Liver (tissue), 9 donors: ENCODE measurements around the gene ISG15. TPM values are rescaled to one million over a fixed set of nuclear protein-coding genes. Genes with fewer than 3 reads are reported as not detected.

Experiments used
- DNase-seq: peaks from one replicate; pipeline ENCODE4 v3.0.0-alpha.2; 2017; ENCODE audit warnings: low spot score
- H3K27ac ChIP-seq, 2 donors: one replicate each; pipeline ENCODE4 v1.7.0; 2013; ENCODE audit warnings: inconsistent platforms in 2 of 2, low read length in 2 of 2, control low read depth in 1 of 2, low read depth in 1 of 2, mild to moderate bottlenecking in 1 of 2
- H3K27me3 ChIP-seq, 4 donors: one replicate each; pipeline versions ENCODE4 v1.6.1 to v1.7.0; 2013; ENCODE audit warnings: low read length in 3 of 4, inconsistent platforms in 1 of 4, mild to moderate bottlenecking in 1 of 4, moderate library complexity in 1 of 4; ENCODE audit not compliant: control insufficient read depth in 4 of 4, insufficient read depth in 4 of 4
- H3K36me3 ChIP-seq, 4 donors: one replicate each; pipeline versions ENCODE4 v1.6.1 to v1.7.0; 2013; ENCODE audit warnings: low read length in 3 of 4, mild to moderate bottlenecking in 3 of 4, low read depth in 1 of 4, moderate library complexity in 1 of 4; ENCODE audit not compliant: control insufficient read depth in 4 of 4, insufficient read depth in 3 of 4
- H3K4me1 ChIP-seq, 4 donors: one replicate each; pipeline versions ENCODE4 v1.6.1 to v1.7.0; 2013; ENCODE audit warnings: low read length in 3 of 4, mild to moderate bottlenecking in 3 of 4, moderate library complexity in 1 of 4; ENCODE audit not compliant: control insufficient read depth in 4 of 4, insufficient read depth in 4 of 4
- H3K4me3 ChIP-seq, 3 donors: one replicate each; pipeline versions ENCODE4 v1.6.1 to v1.7.0; 2013; ENCODE audit warnings: low read length in 3 of 3, control low read depth in 1 of 3, low read depth in 1 of 3, mild to moderate bottlenecking in 1 of 3
- H3K9ac ChIP-seq, 2 donors: one replicate each; pipeline ENCODE4 v1.7.0; 2013; ENCODE audit warnings: low read length in 2 of 2, mild to moderate bottlenecking in 2 of 2, moderate library complexity in 2 of 2, control low read depth in 1 of 2, low read depth in 1 of 2
- H3K9me3 ChIP-seq, 4 donors: one replicate each; pipeline versions ENCODE4 v1.6.1 to v1.7.0; 2013; ENCODE audit warnings: low read length in 3 of 4; ENCODE audit not compliant: control insufficient read depth in 4 of 4
- CTCF ChIP-seq: fragments of 150-350 bp; IDR thresholded peaks from 2 replicates; pipeline ENCODE4 v1.5.1; 2017; ENCODE audit warnings: improper control_type of control experiment, low read depth, low read length; ENCODE audit not compliant: missing input control
- EGR1 ChIP-seq, 2 donors: IDR thresholded peaks; 2 replicates each; pipeline ENCODE4 v1.6.1; 2016 to 2018; ENCODE audit warnings: antibody characterized with exemption in 2 of 2, low read depth in 2 of 2
- FOXA1 ChIP-seq: IDR thresholded peaks from 2 replicates; pipeline ENCODE4 v1.6.1; 2016; ENCODE audit warnings: antibody characterized with exemption
- FOXA2 ChIP-seq: IDR thresholded peaks from 2 replicates; pipeline ENCODE4 v1.6.1; 2016; ENCODE audit warnings: antibody characterized with exemption
- GABPA ChIP-seq, 2 donors: IDR thresholded peaks in 1 of 2; conservative IDR thresholded peaks in 1 of 2; 2 replicates each; pipeline ENCODE4 v1.6.1; 2016; ENCODE audit warnings: antibody characterized with exemption in 2 of 2, mild to moderate bottlenecking in 1 of 2, moderate library complexity in 1 of 2
- HNF4A ChIP-seq, 2 donors: conservative IDR thresholded peaks; 2 replicates each; pipeline ENCODE4 v1.6.1; 2016; ENCODE audit warnings: antibody characterized with exemption in 2 of 2, mild to moderate bottlenecking in 2 of 2
- HNF4G ChIP-seq: IDR thresholded peaks from 2 replicates; pipeline ENCODE4 v1.6.1; 2016; ENCODE audit warnings: antibody characterized with exemption
- JUND ChIP-seq, 2 donors: IDR thresholded peaks; 2 replicates each; pipeline ENCODE4 v1.6.1; 2016; ENCODE audit warnings: antibody characterized with exemption in 2 of 2
- NR2F2 ChIP-seq: IDR thresholded peaks from 2 replicates; pipeline ENCODE4 v1.6.1; 2016; ENCODE audit warnings: antibody characterized with exemption
- RAD21 ChIP-seq, 2 donors: IDR thresholded peaks; 2 replicates each; pipeline ENCODE4 v1.6.1; 2016; ENCODE audit warnings: antibody characterized with exemption in 2 of 2, mild to moderate bottlenecking in 2 of 2
- REST ChIP-seq: IDR thresholded peaks from 2 replicates; pipeline ENCODE4 v1.6.1; 2016; ENCODE audit warnings: antibody characterized with exemption, mild to moderate bottlenecking
- RXRA ChIP-seq, 2 donors: IDR thresholded peaks; 2 replicates each; pipeline ENCODE4 v1.6.1; 2017 to 2018; ENCODE audit warnings: antibody characterized with exemption in 2 of 2, mild to moderate bottlenecking in 1 of 2
- SP1 ChIP-seq: IDR thresholded peaks from 2 replicates; pipeline ENCODE4 v1.6.1; 2018; ENCODE audit warnings: antibody characterized with exemption, mild to moderate bottlenecking
- TAF1 ChIP-seq: conservative IDR thresholded peaks from 2 replicates; pipeline ENCODE4 v1.6.1; 2016; ENCODE audit warnings: antibody characterized with exemption, mild to moderate bottlenecking
- YY1 ChIP-seq: IDR thresholded peaks from 2 replicates; pipeline ENCODE4 v1.6.1; 2016; ENCODE audit warnings: antibody characterized with exemption, mild to moderate bottlenecking
- WGBS: extraction: QIAGEN DNeasy Blood & Tissue Kit; methylation state at CpG from one replicate; pipeline ENCODE4 v1.1.7; 2013; 5-methylcytosine and 5-hydroxymethylcytosine counted together
- polyA plus RNA-seq, 2 donors: library from polyadenylated mRNA; stranded (reverse) in 1 of 2; unstranded in 1 of 2; fragments of 200-250 nt in 1 of 2; fragments of >200 nt in 1 of 2; fragmentation: Nextera tagmentation in 1 of 2; extraction: Ambion mirVana in 1 of 2; gene quantifications; one replicate each; pipeline versions ENCODE4 v1.2.1 to v1.2.3, GENCODE V29; 2013 to 2015
- total RNA-seq, 2 donors: library from RNA; depleted of rRNA; stranded (reverse); fragments of >200 nt; gene quantifications; one replicate each; pipeline ENCODE4 v1.2.3, GENCODE V29; 2014
- TF ChIP-seq, protein P1 (sequence below): IDR thresholded peaks from 2 replicates; pipeline ENCODE4 v1.6.1; 2016; ENCODE audit warnings: antibody characterized with exemption
- TF ChIP-seq, protein P2 (sequence below): IDR thresholded peaks from 2 replicates; pipeline ENCODE4 v1.6.1; 2016; ENCODE audit warnings: antibody characterized with exemption
- TF ChIP-seq, protein P3 (sequence below): IDR thresholded peaks from 2 replicates; pipeline ENCODE4 v1.6.1; 2016; ENCODE audit warnings: antibody characterized with exemption
- donor health status: healthy.
- donor health status: healthy.
- donor health status: healthy.
- donor health status: healthy.
- donor health status: healthy.

Gene ISG15
- total and polyA plus RNA-seq, 4 donors: 9.3 to 89.4 (median 56.5) TPM

DNA sequence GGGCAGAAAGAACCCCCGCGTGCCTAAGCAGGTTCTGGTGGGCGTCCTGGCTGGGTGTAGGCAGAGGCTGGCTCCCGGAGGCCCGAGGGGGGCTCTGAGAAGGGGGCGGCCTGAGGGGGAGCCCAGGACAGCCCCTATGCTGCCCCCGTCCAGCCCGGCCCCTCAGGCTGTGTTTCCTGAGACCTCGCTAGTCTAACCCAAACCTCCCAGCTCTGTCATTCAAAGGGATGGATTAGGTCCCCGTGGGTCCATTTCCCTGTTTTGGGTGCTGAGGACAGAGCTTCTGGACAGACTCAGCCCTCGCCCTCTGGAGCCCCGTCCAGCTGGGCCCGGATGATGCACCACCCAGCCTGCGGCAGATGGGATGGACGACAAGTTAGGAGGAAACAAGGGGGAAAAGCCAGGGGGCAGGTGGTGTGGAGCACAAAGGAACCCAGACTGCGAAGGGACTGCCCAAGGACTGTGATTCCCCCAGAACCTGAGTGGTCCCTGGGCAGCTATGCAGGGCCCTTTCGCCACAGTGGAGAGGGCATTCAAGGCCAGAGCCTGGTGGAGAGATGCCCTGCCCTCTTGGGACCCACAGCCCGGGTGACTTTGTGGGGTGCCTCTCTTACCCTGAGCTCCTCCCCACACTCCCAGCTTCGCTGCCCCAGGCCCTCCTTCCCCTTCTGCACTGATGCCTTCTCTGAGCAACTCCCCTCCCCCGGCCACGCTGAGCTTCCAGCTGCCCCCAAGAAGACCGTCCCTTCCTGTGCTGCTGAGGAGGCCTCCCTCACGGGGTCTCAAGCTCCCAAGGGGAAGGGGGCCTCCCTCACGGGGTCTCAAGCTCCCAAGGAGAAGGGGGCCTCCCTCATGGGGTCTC, 16.2 kb upstream of the ISG15 start:
- Histone ChIP-seq H3K9ac (no peak overlapping the region), H3K27ac (no peak overlapping the region), H3K27me3 (peaks cover 0 to 11% (median 1%) of the 10 kb centered on the region in 4 donors), H3K4me3 (no peak overlapping the region), H3K4me1 (peaks cover 0 to 38% (median 23%) of the 10 kb centered on the region in 4 donors), H3K36me3 (peaks cover 0 to 1% (median 0%) of the 10 kb centered on the region in 4 donors), H3K9me3 (peaks cover 0 to 2% (median under 1%) of the 10 kb centered on the region in 4 donors)
- 54% methylated on average over 24 of the region's 24 CpGs for WGBS
- TF ChIP-seq JUND (IDR thresholded peaks at IDR 0.05): no peak
- no peak for TF ChIP-seq HNF4A (conservative IDR thresholded peaks at IDR 0.05)
- TF ChIP-seq FOXA1: no peak
- TF ChIP-seq YY1: no peak
- TF ChIP-seq REST: no peak
- no peak for TF ChIP-seq HNF4G
- TF ChIP-seq EGR1 (IDR thresholded peaks at IDR 0.05; ENCODE audit: low read depth in 2 of 2): no peak
- TF ChIP-seq, protein P1, sequence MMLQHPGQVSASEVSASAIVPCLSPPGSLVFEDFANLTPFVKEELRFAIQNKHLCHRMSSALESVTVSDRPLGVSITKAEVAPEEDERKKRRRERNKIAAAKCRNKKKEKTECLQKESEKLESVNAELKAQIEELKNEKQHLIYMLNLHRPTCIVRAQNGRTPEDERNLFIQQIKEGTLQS: no peak
- TF ChIP-seq SP1: no peak
- no peak for TF ChIP-seq TAF1
- no peak for TF ChIP-seq RAD21 (IDR thresholded peaks at IDR 0.05)
- no peak for TF ChIP-seq RXRA (IDR thresholded peaks at IDR 0.05)
- TF ChIP-seq, protein P2, sequence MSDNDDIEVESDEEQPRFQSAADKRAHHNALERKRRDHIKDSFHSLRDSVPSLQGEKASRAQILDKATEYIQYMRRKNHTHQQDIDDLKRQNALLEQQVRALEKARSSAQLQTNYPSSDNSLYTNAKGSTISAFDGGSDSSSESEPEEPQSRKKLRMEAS: no peak
- TF ChIP-seq, protein P3, sequence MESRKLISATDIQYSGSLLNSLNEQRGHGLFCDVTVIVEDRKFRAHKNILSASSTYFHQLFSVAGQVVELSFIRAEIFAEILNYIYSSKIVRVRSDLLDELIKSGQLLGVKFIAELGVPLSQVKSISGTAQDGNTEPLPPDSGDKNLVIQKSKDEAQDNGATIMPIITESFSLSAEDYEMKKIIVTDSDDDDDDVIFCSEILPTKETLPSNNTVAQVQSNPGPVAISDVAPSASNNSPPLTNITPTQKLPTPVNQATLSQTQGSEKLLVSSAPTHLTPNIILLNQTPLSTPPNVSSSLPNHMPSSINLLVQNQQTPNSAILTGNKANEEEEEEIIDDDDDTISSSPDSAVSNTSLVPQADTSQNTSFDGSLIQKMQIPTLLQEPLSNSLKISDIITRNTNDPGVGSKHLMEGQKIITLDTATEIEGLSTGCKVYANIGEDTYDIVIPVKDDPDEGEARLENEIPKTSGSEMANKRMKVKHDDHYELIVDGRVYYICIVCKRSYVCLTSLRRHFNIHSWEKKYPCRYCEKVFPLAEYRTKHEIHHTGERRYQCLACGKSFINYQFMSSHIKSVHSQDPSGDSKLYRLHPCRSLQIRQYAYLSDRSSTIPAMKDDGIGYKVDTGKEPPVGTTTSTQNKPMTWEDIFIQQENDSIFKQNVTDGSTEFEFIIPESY: no peak
- DNase-seq: no peak

DNA sequence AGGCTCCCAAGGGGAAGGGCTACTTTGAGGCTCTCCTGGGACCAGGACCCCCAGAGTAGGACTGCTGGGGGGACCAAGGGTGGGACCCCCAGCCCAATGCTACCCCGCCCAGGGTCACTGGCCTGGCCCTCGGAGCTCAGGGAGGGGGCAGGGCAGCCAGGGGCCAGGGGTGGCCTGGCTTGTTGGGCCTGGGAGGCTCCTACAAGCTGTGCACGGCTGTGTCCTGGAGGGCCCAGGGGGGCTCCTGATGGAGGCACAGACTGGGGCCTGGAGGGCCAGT, 15.6 kb upstream of the ISG15 start:
- WGBS: 57% methylated on average over 3 of the region's 3 CpGs
- H3K27me3 ChIP-seq: peaks cover 0 to 11% (median 1%) of the 10 kb centered on the region in 4 donors
- H3K4me1 ChIP-seq: peaks cover 0 to 38% (median 23%) of the 10 kb centered on the region in 4 donors
- H3K4me3 ChIP-seq: no peak overlapping the region
- no peak overlapping the region for H3K9ac ChIP-seq
- peaks cover 0 to under 1% (median 0%) of the 10 kb centered on the region in 4 donors for H3K9me3 ChIP-seq
- DNase-seq: no peak
- no peak overlapping the region for H3K27ac ChIP-seq
- peaks cover 0 to 1% (median 0%) of the 10 kb centered on the region in 4 donors for H3K36me3 ChIP-seq
- TF ChIP-seq HNF4G (no peak), TAF1 (no peak), CTCF (no peak), YY1 (no peak), NR2F2 (no peak), RAD21 (IDR thresholded peaks at IDR 0.05) (no peak), FOXA2 (no peak), HNF4A (conservative IDR thresholded peaks at IDR 0.05) (no peak), JUND (IDR thresholded peaks at IDR 0.05) (no peak), EGR1 (IDR thresholded peaks at IDR 0.05; ENCODE audit: low read depth in 2 of 2) (no peak), GABPA (IDR thresholded peaks at IDR 0.05 in 1 of 2, conservative IDR thresholded peaks at IDR 0.05 in 1 of 2) (no peak)
- TF ChIP-seq, protein P2: no peak
- TF ChIP-seq, protein P3: no peak
- TF ChIP-seq, protein P1: no peak
